ENCODE data around the gene MEP1B.

The MEP1B gene

GRCh38 chr18:32252141-32252860 is 62.5 kb downstream of the MEP1B start:
- DNase-seq (ENCODE audit: extremely low read depth, low read depth): no peak
- no peak overlapping the region for H3K4me3 ChIP-seq (replicated peaks; ENCODE audit: low read depth, low read length)
- no peak for TF ChIP-seq CTCF (IDR thresholded peaks at IDR 0.05; ENCODE audit: low read depth, low read length, missing control alignments)

GRCh38 chr18:32255570-32255969 is 65.7 kb downstream of the MEP1B start:
- TF ChIP-seq CTCF (IDR thresholded peaks at IDR 0.05; ENCODE audit: low read depth, low read length, missing control alignments): no peak
- H3K4me3 ChIP-seq (replicated peaks; ENCODE audit: low read depth, low read length): no peak overlapping the region
- DNase-seq (ENCODE audit: extremely low read depth, low read depth): no peak

GRCh38 chr18:32257084-32257785 is 67.4 kb downstream of the MEP1B start:
- no peak for TF ChIP-seq CTCF (IDR thresholded peaks at IDR 0.05; ENCODE audit: low read depth, low read length, missing control alignments)
- DNase-seq (ENCODE audit: extremely low read depth, low read depth): no peak
- no peak overlapping the region for H3K4me3 ChIP-seq (replicated peaks; ENCODE audit: low read depth, low read length)

- DNase-seq (ENCODE audit: extremely low read depth, low read depth): no peak
- TF ChIP-seq CTCF (IDR thresholded peaks at IDR 0.05; ENCODE audit: low read depth, low read length, missing control alignments): no peak
- no peak overlapping the region for H3K4me3 ChIP-seq (replicated peaks; ENCODE audit: low read depth, low read length)
Observed at GRCh38 chr18:32258148-32258547, 68.3 kb downstream of the MEP1B start.

- DNase-seq (ENCODE audit: extremely low read depth, low read depth): no peak
- no peak for TF ChIP-seq CTCF (IDR thresholded peaks at IDR 0.05; ENCODE audit: low read depth, low read length, missing control alignments)
Observed at GRCh38 chr18:32258558-32259204, 68.8 kb downstream of the MEP1B start.

GRCh38 chr18:32259553-32259952 is 69.7 kb downstream of the MEP1B start:
- no peak for DNase-seq (ENCODE audit: extremely low read depth, low read depth)
- no peak overlapping the region for H3K4me3 ChIP-seq (replicated peaks; ENCODE audit: low read depth, low read length)
- TF ChIP-seq CTCF (IDR thresholded peaks at IDR 0.05; ENCODE audit: low read depth, low read length, missing control alignments): no peak

More at GRCh38 chr18:32258558-32259204, 68.8 kb downstream of the MEP1B start:
- no peak overlapping the region for H3K4me3 ChIP-seq (replicated peaks; ENCODE audit: low read depth, low read length)

Measured in HFF-Myc (cell line).